WTC11 (cell line): ENCODE results near the gene TRAPPC4. TPM values are rescaled to one million over a fixed set of nuclear protein-coding genes. Genes with fewer than 3 reads are reported as not detected.

Source experiments
- ATAC-seq: fragments of 200-7000 bp; cut with Tn5 transposase; 2 replicates; pipeline ENCODE4 v1.10.0; 2021; ENCODE audit warnings: mild to moderate bottlenecking, moderate library complexity
- CTCF ChIA-PET: fragments of 300-600 bp; sonication (Branson Sonifier 250); formaldehyde crosslinking; loops from one replicate; lab custom pipeline; 2021; ENCODE audit warnings: antibody characterized with exemption; lab: Charles Lee
- POLR2A ChIA-PET: fragments of 350-600 bp; sonication (Branson Sonifier 250); formaldehyde crosslinking; loops from one replicate; lab custom pipeline; 2021; ENCODE audit warnings: antibody characterized with exemption; lab: Charles Lee
- DNase-seq: peaks from one replicate; pipeline ENCODE4 v3.0.0; 2021; ENCODE audit warnings: low spot score
- H3K27ac Mint-ChIP-seq: 2 replicates; pipeline ENCODE4 v1.8.0; 2021; ENCODE audit warnings: mixed read lengths
- H3K27me3 Mint-ChIP-seq: 2 replicates; pipeline ENCODE4 v1.8.0; 2021; ENCODE audit warnings: low read depth, mild to moderate bottlenecking, moderate library complexity, mixed read lengths
- H3K36me3 Mint-ChIP-seq: 2 replicates; pipeline ENCODE4 v1.8.0; 2021; ENCODE audit warnings: mixed read lengths
- H3K4me1 Mint-ChIP-seq: 2 replicates; pipeline ENCODE4 v1.8.0; 2022; ENCODE audit warnings: mixed read lengths
- H3K4me3 Mint-ChIP-seq: 2 replicates; pipeline ENCODE4 v1.8.0; 2021; ENCODE audit warnings: mild to moderate bottlenecking, moderate library complexity, mixed read lengths
- H3K9me3 Mint-ChIP-seq: 2 replicates; pipeline ENCODE4 v1.8.0; 2021; ENCODE audit warnings: mixed read lengths
- ETV6 ChIP-seq: sonication (generic); formaldehyde crosslinking; IDR thresholded peaks from 2 replicates; pipeline ENCODE4 v1.8.1; 2022; ENCODE audit warnings: mild to moderate bottlenecking, missing genetic modification reagents
- FOXJ3 ChIP-seq: sonication (generic); formaldehyde crosslinking; IDR thresholded peaks from 2 replicates; pipeline ENCODE4 v1.9.0; 2021; ENCODE audit warnings: missing genetic modification reagents, mild to moderate bottlenecking, borderline replicate concordance
- GRHL2 ChIP-seq: fragments of 250-450 bp; sonication (Bioruptor Pico); IDR thresholded peaks from 2 replicates; pipeline ENCODE4 v1.8.0; 2022; ENCODE audit warnings: mild to moderate bottlenecking, moderate library complexity; ENCODE audit not compliant: insufficient replicate concordance, severe bottlenecking
- GTF2I ChIP-seq: fragments of 250-450 bp; sonication (Bioruptor Pico); conservative IDR thresholded peaks from 2 replicates; pipeline ENCODE4 v1.4.0; 2021; ENCODE audit warnings: mild to moderate bottlenecking
- MXD4 ChIP-seq: fragments of 250-450 bp; sonication (Bioruptor Pico); IDR thresholded peaks from 2 replicates; pipeline ENCODE4 v1.8.0; 2021; ENCODE audit warnings: mild to moderate bottlenecking, moderate library complexity, borderline replicate concordance
- MYBL2 ChIP-seq: sonication (generic); formaldehyde crosslinking; IDR thresholded peaks from 2 replicates; pipeline ENCODE4 v1.8.1; 2023; ENCODE audit warnings: mild to moderate bottlenecking, moderate library complexity, missing genetic modification reagents
- NR1H2 ChIP-seq: sonication (generic); formaldehyde crosslinking; IDR thresholded peaks from 2 replicates; pipeline ENCODE4 v1.9.0; 2021; ENCODE audit warnings: mild to moderate bottlenecking, moderate library complexity, missing genetic modification reagents
- NR2C2 ChIP-seq: sonication (generic); formaldehyde crosslinking; IDR thresholded peaks from 2 replicates; pipeline ENCODE4 v1.8.0; 2022; ENCODE audit warnings: mild to moderate bottlenecking, missing genetic modification reagents
- NR3C1 ChIP-seq: sonication (generic); formaldehyde crosslinking; conservative IDR thresholded peaks from 2 replicates; pipeline ENCODE4 v1.8.1; 2023; ENCODE audit warnings: low read depth, mild to moderate bottlenecking, missing genetic modification reagents
- OVOL2 ChIP-seq: fragments of 250-450 bp; sonication (Bioruptor Pico); IDR thresholded peaks from 2 replicates; pipeline ENCODE4 v1.9.0; 2021; ENCODE audit warnings: mild to moderate bottlenecking, borderline replicate concordance
- SMAD4 ChIP-seq: sonication (generic); formaldehyde crosslinking; IDR thresholded peaks from 2 replicates; pipeline ENCODE4 v1.8.0; 2022; ENCODE audit warnings: mild to moderate bottlenecking, missing genetic modification reagents
- SOX15 ChIP-seq: fragments of 250-450 bp; sonication (Bioruptor Pico); IDR thresholded peaks from 2 replicates; pipeline ENCODE4 v1.9.0; 2021; ENCODE audit warnings: mild to moderate bottlenecking
- TCF7 ChIP-seq: sonication (generic); formaldehyde crosslinking; IDR thresholded peaks from 2 replicates; pipeline ENCODE4 v1.8.0; 2022; ENCODE audit warnings: mild to moderate bottlenecking, low read depth, missing genetic modification reagents, moderate library complexity
- TEAD1 ChIP-seq: sonication (generic); formaldehyde crosslinking; IDR thresholded peaks from 2 replicates; pipeline ENCODE4 v1.8.0; 2022; ENCODE audit warnings: mild to moderate bottlenecking, missing genetic modification reagents
- ZNF121 ChIP-seq: sonication (generic); formaldehyde crosslinking; IDR thresholded peaks from 2 replicates; pipeline ENCODE4 v1.8.0; 2023; ENCODE audit warnings: missing genetic modification reagents
- ZNF263 ChIP-seq: sonication (generic); formaldehyde crosslinking; IDR thresholded peaks from 2 replicates; pipeline ENCODE4 v1.8.1; 2022; ENCODE audit warnings: low read depth, mild to moderate bottlenecking, moderate library complexity, missing genetic modification reagents
- ZNF396 ChIP-seq: fragments of 250-450 bp; sonication (Bioruptor Pico); IDR thresholded peaks from 2 replicates; pipeline ENCODE4 v1.8.0; 2021; ENCODE audit warnings: mild to moderate bottlenecking, moderate library complexity, borderline replicate concordance
- ZNF416 ChIP-seq: fragments of 250-450 bp; sonication (Bioruptor Pico); IDR thresholded peaks from 2 replicates; pipeline ENCODE4 v1.9.0; 2021; ENCODE audit warnings: mild to moderate bottlenecking, inconsistent platforms
- ZNF423 ChIP-seq: fragments of 250-450 bp; sonication (Bioruptor Pico); IDR thresholded peaks from 2 replicates; pipeline ENCODE4 v2.1.2; 2022; ENCODE audit warnings: mild to moderate bottlenecking, moderate library complexity
- total RNA-seq: library from RNA; stranded (reverse); gene quantifications from 3 replicates; pipeline ENCODE4 v1.2.3, GENCODE V29; 2021
- TF ChIP-seq, protein P1 (sequence below): sonication (generic); formaldehyde crosslinking; conservative IDR thresholded peaks from 2 replicates; pipeline ENCODE4 v1.8.1; 2023; ENCODE audit warnings: mild to moderate bottlenecking, low read depth, missing genetic modification reagents, moderate library complexity
- TF ChIP-seq, protein P2 (sequence below): sonication (generic); formaldehyde crosslinking; IDR thresholded peaks from 2 replicates; pipeline ENCODE4 v1.8.1; 2022; ENCODE audit warnings: missing genetic modification reagents, borderline replicate concordance
- TF ChIP-seq, protein P3 (sequence below): sonication (generic); formaldehyde crosslinking; IDR thresholded peaks from 2 replicates; pipeline ENCODE4 v1.8.0; 2022; ENCODE audit warnings: mild to moderate bottlenecking, missing genetic modification reagents
- TF ChIP-seq, protein P4 (sequence below): sonication (generic); formaldehyde crosslinking; IDR thresholded peaks from 2 replicates; pipeline ENCODE4 v1.8.1; 2023; ENCODE audit warnings: mild to moderate bottlenecking, missing genetic modification reagents, borderline replicate concordance
- TF ChIP-seq, protein P5 (sequence below): fragments of 200-600 bp; IDR thresholded peaks from 2 replicates; pipeline ENCODE4 v1.8.0; 2022; ENCODE audit warnings: antibody characterized with exemption

Gene TRAPPC4
- total RNA-seq, 1 experiment from 2014 or later: 75.7 TPM

DNA sequence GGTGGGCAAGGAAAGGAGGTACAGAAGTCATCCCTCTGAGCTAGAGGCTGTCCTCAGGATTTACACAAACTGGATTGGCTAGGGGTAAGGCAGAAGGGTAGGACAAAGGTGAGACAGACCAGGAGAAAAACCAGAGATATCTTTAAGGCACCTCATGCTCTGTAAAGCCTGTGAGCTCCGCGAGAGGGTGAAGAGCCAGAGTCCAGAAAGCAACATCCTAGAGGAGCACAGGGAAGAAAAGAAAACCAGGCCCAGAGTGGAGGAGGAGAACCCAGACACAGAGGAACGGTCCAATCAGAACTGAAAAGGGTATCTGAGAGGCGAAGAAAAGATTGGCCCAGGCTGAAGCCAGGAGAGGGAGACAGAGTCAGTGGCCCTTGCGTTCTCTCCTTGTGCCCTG lies 7.0 kb downstream of the TRAPPC4 start:
- no peak for ATAC-seq
- DNase-seq: no peak
- Mint-ChIP-seq H3K4me1 (peaks cover 19% of the 10 kb centered on the region), H3K4me3 (no peak overlapping the region), H3K27ac (peak overlapping the region; percentile 70), H3K9me3 (no peaks in the 10 kb centered on the region), H3K27me3 (no peaks in the 10 kb centered on the region), H3K36me3 (peaks cover 56% of the 10 kb centered on the region)
- ChIA-PET CTCF (no interaction called here), POLR2A (no interaction called here)
- no peak for TF ChIP-seq NR1H2 (CRISPR knock-in tag)
- no peak for TF ChIP-seq MYBL2 (CRISPR knock-in tag)
- no peak for TF ChIP-seq ZNF396 (CRISPR knock-in tag)
- no peak for TF ChIP-seq TCF7 (CRISPR knock-in tag)
- TF ChIP-seq, protein P1, sequence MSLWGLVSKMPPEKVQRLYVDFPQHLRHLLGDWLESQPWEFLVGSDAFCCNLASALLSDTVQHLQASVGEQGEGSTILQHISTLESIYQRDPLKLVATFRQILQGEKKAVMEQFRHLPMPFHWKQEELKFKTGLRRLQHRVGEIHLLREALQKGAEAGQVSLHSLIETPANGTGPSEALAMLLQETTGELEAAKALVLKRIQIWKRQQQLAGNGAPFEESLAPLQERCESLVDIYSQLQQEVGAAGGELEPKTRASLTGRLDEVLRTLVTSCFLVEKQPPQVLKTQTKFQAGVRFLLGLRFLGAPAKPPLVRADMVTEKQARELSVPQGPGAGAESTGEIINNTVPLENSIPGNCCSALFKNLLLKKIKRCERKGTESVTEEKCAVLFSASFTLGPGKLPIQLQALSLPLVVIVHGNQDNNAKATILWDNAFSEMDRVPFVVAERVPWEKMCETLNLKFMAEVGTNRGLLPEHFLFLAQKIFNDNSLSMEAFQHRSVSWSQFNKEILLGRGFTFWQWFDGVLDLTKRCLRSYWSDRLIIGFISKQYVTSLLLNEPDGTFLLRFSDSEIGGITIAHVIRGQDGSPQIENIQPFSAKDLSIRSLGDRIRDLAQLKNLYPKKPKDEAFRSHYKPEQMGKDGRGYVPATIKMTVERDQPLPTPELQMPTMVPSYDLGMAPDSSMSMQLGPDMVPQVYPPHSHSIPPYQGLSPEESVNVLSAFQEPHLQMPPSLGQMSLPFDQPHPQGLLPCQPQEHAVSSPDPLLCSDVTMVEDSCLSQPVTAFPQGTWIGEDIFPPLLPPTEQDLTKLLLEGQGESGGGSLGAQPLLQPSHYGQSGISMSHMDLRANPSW (CRISPR knock-in tag): no peak
- TF ChIP-seq FOXJ3 (CRISPR knock-in tag): no peak
- no peak for TF ChIP-seq MXD4 (CRISPR knock-in tag)
- no peak for TF ChIP-seq NR2C2 (CRISPR knock-in tag)
- TF ChIP-seq, protein P2, sequence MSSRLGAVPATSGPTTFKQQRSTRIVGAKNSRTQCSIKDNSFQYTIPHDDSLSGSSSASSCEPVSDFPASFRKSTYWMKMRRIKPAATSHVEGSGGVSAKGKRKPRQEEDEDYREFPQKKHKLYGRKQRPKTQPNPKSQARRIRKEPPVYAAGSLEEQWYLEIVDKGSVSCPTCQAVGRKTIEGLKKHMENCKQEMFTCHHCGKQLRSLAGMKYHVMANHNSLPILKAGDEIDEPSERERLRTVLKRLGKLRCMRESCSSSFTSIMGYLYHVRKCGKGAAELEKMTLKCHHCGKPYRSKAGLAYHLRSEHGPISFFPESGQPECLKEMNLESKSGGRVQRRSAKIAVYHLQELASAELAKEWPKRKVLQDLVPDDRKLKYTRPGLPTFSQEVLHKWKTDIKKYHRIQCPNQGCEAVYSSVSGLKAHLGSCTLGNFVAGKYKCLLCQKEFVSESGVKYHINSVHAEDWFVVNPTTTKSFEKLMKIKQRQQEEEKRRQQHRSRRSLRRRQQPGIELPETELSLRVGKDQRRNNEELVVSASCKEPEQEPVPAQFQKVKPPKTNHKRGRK (CRISPR knock-in tag): no peak
- no peak for TF ChIP-seq SOX15
- TF ChIP-seq GRHL2 (CRISPR knock-in tag): no peak

DNA sequence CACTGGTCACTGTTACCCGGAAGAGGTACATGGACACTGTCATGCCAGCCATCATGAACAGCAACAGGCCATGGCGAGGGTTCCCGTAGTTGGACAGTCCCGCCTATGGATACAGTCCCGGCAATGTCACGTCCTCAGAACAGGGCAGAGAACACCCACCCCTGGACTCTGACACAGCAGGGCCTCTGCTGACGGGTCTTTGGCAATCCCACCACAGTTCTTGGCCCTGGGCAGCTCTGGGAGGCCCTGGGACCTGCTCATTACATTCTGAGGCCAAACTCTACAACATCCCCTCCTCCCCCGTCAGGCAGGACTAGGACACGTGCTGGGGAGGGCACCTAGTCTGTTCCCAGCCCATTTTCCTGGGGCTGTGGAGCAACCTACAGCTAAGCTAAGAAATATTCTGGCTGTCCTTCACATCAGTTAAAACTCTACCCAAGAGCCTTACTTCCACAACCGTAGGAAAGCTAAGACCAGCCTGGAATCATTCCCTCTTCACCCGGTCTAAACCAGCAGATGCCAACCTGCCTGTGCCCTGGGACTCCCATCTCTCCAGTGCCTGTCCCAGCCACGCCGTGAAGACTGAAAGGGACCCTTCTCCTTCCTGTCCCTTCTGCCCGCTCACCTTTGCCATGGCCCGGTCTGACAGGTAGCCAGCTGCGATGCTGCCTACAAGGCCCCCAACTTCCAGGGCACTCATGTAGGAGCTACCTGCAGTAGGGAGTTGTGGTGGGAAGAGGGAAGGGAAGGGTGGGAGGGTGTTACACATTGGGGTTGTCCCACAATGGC lies 7.6 kb downstream of the TRAPPC4 start:
- no peak for DNase-seq
- Mint-ChIP-seq H3K4me3 (no peak overlapping the region), H3K4me1 (peaks cover 19% of the 10 kb centered on the region), H3K9me3 (no peaks in the 10 kb centered on the region), H3K27me3 (no peaks in the 10 kb centered on the region), H3K27ac (peak overlapping the region; percentile 70; the same call in 1 of the 2 replicates), H3K36me3 (peaks cover 54% of the 10 kb centered on the region)
- CTCF ChIA-PET: interaction anchor here (0.6 kb wide), 1 partner anchor 416 kb away, joined by 3 read pairs; no protein-coding TSS in a partner anchor
- POLR2A ChIA-PET: interaction anchor here (1.2 kb wide), 1 partner anchor 69 kb away, joined by 3 read pairs; a partner anchor contains a TSS
- ATAC-seq: no peak
- TF ChIP-seq ZNF121 (CRISPR knock-in tag) (no peak), TEAD1 (CRISPR knock-in tag) (no peak), SMAD4 (CRISPR knock-in tag) (no peak), FOXJ3 (CRISPR knock-in tag) (no peak), ZNF263 (CRISPR knock-in tag) (no peak), ZNF423 (CRISPR knock-in tag) (no peak), NR3C1 (CRISPR knock-in tag) (no peak), ZNF416 (CRISPR knock-in tag) (no peak), ETV6 (CRISPR knock-in tag) (no peak), OVOL2 (CRISPR knock-in tag) (no peak), GTF2I (CRISPR knock-in tag) (no peak)
- TF ChIP-seq, protein P3, sequence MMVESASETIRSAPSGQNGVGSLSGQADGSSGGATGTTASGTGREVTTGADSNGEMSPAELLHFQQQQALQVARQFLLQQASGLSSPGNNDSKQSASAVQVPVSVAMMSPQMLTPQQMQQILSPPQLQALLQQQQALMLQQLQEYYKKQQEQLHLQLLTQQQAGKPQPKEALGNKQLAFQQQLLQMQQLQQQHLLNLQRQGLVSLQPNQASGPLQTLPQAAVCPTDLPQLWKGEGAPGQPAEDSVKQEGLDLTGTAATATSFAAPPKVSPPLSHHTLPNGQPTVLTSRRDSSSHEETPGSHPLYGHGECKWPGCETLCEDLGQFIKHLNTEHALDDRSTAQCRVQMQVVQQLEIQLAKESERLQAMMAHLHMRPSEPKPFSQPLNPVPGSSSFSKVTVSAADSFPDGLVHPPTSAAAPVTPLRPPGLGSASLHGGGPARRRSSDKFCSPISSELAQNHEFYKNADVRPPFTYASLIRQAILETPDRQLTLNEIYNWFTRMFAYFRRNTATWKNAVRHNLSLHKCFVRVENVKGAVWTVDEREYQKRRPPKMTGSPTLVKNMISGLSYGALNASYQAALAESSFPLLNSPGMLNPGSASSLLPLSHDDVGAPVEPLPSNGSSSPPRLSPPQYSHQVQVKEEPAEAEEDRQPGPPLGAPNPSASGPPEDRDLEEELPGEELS (CRISPR knock-in tag): no peak
- TF ChIP-seq, protein P4, sequence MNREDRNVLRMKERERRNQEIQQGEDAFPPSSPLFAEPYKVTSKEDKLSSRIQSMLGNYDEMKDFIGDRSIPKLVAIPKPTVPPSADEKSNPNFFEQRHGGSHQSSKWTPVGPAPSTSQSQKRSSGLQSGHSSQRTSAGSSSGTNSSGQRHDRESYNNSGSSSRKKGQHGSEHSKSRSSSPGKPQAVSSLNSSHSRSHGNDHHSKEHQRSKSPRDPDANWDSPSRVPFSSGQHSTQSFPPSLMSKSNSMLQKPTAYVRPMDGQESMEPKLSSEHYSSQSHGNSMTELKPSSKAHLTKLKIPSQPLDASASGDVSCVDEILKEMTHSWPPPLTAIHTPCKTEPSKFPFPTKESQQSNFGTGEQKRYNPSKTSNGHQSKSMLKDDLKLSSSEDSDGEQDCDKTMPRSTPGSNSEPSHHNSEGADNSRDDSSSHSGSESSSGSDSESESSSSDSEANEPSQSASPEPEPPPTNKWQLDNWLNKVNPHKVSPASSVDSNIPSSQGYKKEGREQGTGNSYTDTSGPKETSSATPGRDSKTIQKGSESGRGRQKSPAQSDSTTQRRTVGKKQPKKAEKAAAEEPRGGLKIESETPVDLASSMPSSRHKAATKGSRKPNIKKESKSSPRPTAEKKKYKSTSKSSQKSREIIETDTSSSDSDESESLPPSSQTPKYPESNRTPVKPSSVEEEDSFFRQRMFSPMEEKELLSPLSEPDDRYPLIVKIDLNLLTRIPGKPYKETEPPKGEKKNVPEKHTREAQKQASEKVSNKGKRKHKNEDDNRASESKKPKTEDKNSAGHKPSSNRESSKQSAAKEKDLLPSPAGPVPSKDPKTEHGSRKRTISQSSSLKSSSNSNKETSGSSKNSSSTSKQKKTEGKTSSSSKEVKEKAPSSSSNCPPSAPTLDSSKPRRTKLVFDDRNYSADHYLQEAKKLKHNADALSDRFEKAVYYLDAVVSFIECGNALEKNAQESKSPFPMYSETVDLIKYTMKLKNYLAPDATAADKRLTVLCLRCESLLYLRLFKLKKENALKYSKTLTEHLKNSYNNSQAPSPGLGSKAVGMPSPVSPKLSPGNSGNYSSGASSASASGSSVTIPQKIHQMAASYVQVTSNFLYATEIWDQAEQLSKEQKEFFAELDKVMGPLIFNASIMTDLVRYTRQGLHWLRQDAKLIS: no peak
- TF ChIP-seq, protein P5, sequence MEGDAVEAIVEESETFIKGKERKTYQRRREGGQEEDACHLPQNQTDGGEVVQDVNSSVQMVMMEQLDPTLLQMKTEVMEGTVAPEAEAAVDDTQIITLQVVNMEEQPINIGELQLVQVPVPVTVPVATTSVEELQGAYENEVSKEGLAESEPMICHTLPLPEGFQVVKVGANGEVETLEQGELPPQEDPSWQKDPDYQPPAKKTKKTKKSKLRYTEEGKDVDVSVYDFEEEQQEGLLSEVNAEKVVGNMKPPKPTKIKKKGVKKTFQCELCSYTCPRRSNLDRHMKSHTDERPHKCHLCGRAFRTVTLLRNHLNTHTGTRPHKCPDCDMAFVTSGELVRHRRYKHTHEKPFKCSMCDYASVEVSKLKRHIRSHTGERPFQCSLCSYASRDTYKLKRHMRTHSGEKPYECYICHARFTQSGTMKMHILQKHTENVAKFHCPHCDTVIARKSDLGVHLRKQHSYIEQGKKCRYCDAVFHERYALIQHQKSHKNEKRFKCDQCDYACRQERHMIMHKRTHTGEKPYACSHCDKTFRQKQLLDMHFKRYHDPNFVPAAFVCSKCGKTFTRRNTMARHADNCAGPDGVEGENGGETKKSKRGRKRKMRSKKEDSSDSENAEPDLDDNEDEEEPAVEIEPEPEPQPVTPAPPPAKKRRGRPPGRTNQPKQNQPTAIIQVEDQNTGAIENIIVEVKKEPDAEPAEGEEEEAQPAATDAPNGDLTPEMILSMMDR: no peak
